H1 (cell line): ENCODE measurements around the gene CPM. TPM values are rescaled to one million over a fixed set of nuclear protein-coding genes. Genes with fewer than 3 reads are reported as not detected.
A peak's percentile ranks its signal among the peaks of the same experiment; 100 is the strongest.

Experiments
- CTCF ChIA-PET: fragments of 300-600 bp; sonication (Branson Sonifier 250); formaldehyde crosslinking; loops from one replicate; lab custom pipeline; 2021; ENCODE audit not compliant: partially characterized antibody; lab: Charles Lee
- POLR2A ChIA-PET: fragments of 300-600 bp; sonication (Branson Sonifier 250); formaldehyde crosslinking; loops from one replicate; lab custom pipeline; 2021; ENCODE audit warnings: inconsistent platforms; ENCODE audit not compliant: partially characterized antibody; lab: Charles Lee
- DNase-seq, 2 experiments: peaks; one replicate each; pipeline versions ENCODE4 v3.0.0 to v3.0.0-alpha.2; 2010 to 2022; ENCODE audit warnings: low spot score in 2 of 2, low read depth in 1 of 2, mixed read lengths in 1 of 2
- FAIRE-seq: peaks from 2 replicates; lab custom pipeline; 2011; peaks lifted over from hg19 to GRCh38; lab: Jason Lieb, UNC
- H2AFZ ChIP-seq: 2 replicates; pipeline ENCODE4 v1.8.1; 2012; ENCODE audit warnings: low read length, inconsistent platforms
- H2AK5ac ChIP-seq: 2 replicates; pipeline ENCODE4 v1.6.1; 2013; ENCODE audit warnings: low read depth, low read length
- H2BK120ac ChIP-seq: replicated peaks from 2 replicates; pipeline ENCODE3; 2013; ENCODE audit warnings: low read depth, low read length, inconsistent platforms
- H2BK12ac ChIP-seq: 2 replicates; pipeline ENCODE4 v1.6.1; 2013; ENCODE audit warnings: low read depth, low read length
- H2BK15ac ChIP-seq: 2 replicates; pipeline ENCODE4 v1.6.1; 2013; ENCODE audit warnings: low read length
- H2BK20ac ChIP-seq: 2 replicates; pipeline ENCODE4 v1.6.1; 2013; ENCODE audit warnings: low read length
- H2BK5ac ChIP-seq: 2 replicates; pipeline ENCODE4 v1.6.1; 2013; ENCODE audit warnings: low read depth, low read length
- H3K14ac ChIP-seq: 2 replicates; pipeline ENCODE4 v1.6.1; 2013; ENCODE audit warnings: inconsistent platforms; ENCODE audit not compliant: insufficient read length
- H3K18ac ChIP-seq: 2 replicates; pipeline ENCODE4 v1.6.1; 2013; ENCODE audit warnings: low read length; ENCODE audit errors: extremely low read depth
- H3K23ac ChIP-seq: 2 replicates; pipeline ENCODE4 v1.6.1; 2013; ENCODE audit warnings: inconsistent platforms; ENCODE audit not compliant: insufficient read length
- H3K23me2 ChIP-seq: 2 replicates; pipeline ENCODE4 v1.6.1; 2013; ENCODE audit warnings: low read depth, low read length
- H3K27ac ChIP-seq: 2 replicates; pipeline ENCODE4 v1.6.1; 2011; ENCODE audit warnings: low read depth, low read length, inconsistent platforms
- H3K27me3 ChIP-seq, 4 experiments: replicated peaks in 1 of 4; 1 replicate in 1 of 4; 2 replicates in 3 of 4; pipeline versions ENCODE4 v1.6.1 to v1.8.1; 2011 to 2013; ENCODE audit warnings: low read length in 3 of 4, mild to moderate bottlenecking in 3 of 4, inconsistent platforms in 2 of 4, mixed read lengths in 2 of 4, moderate library complexity in 1 of 4; ENCODE audit not compliant: control insufficient read depth in 3 of 4, insufficient read depth in 3 of 4; ENCODE audit errors: extremely low read depth in 1 of 4
- H3K36me3 ChIP-seq, 4 experiments: 2 replicates each; pipeline versions ENCODE4 v1.6.1 to v1.8.1; 2011 to 2013; ENCODE audit warnings: mild to moderate bottlenecking in 4 of 4, low read length in 3 of 4, moderate library complexity in 2 of 4, control low read depth in 1 of 4, inconsistent platforms in 1 of 4; ENCODE audit not compliant: insufficient read depth in 4 of 4, control insufficient read depth in 2 of 4
- H3K4ac ChIP-seq: replicated peaks from 2 replicates; pipeline ENCODE3; 2013; ENCODE audit warnings: low read length, low read depth, mixed read lengths, inconsistent platforms; ENCODE audit not compliant: insufficient read length
- H3K4me1 ChIP-seq, 4 experiments: replicated peaks in 1 of 4; 1 replicate in 1 of 4; 2 replicates in 3 of 4; pipeline versions ENCODE4 v1.6.1 to v1.8.1; 2011 to 2013; ENCODE audit warnings: low read length in 3 of 4, inconsistent platforms in 2 of 4, mixed read lengths in 1 of 4; ENCODE audit not compliant: insufficient read depth in 4 of 4, control insufficient read depth in 3 of 4
- H3K4me2 ChIP-seq, 2 experiments: 2 replicates each; pipeline versions ENCODE4 v1.6.1 to v1.8.1; 2011 to 2013; ENCODE audit warnings: low read depth in 2 of 2, low read length in 2 of 2, control low read depth in 1 of 2, inconsistent platforms in 1 of 2, mild to moderate bottlenecking in 1 of 2; ENCODE audit not compliant: insufficient read depth in 1 of 2
- H3K4me3 ChIP-seq, 4 experiments: fragments of 200-600, 300-600 bp in 1 of 4; sonication (generic), shearing (Covaris generic), sonication (Bioruptor Twin) in 1 of 4; 2 replicates each; pipeline versions ENCODE4 v1.5.1 to v1.8.1; 2011 to 2016; ENCODE audit warnings: low read length in 4 of 4, low read depth in 3 of 4, control low read depth in 2 of 4, inconsistent platforms in 2 of 4, mild to moderate bottlenecking in 2 of 4, mixed read lengths in 1 of 4, moderate library complexity in 1 of 4; ENCODE audit not compliant: insufficient read depth in 2 of 4; ENCODE audit errors: extremely low read depth in 1 of 4
- H3K56ac ChIP-seq: replicated peaks from 2 replicates; pipeline ENCODE3; 2013; ENCODE audit warnings: low read depth, mild to moderate bottlenecking, mixed read lengths, low read length, inconsistent platforms; ENCODE audit not compliant: insufficient read length
- H3K79me1 ChIP-seq: 2 replicates; pipeline ENCODE4 v1.6.1; 2013; ENCODE audit warnings: low read depth, low read length, control low read depth
- H3K79me2 ChIP-seq, 2 experiments: 2 replicates each; pipeline versions ENCODE4 v1.6.1 to v1.8.1; 2012 to 2013; ENCODE audit warnings: low read length in 2 of 2, mild to moderate bottlenecking in 2 of 2, inconsistent platforms in 1 of 2; ENCODE audit not compliant: insufficient read depth in 2 of 2, control insufficient read depth in 1 of 2
- H3K9ac ChIP-seq, 4 experiments: replicated peaks in 1 of 4; 1 replicate in 1 of 4; 2 replicates in 3 of 4; pipeline versions ENCODE4 v1.6.1 to v1.8.1; 2011 to 2013; ENCODE audit warnings: low read depth in 3 of 4, low read length in 3 of 4, control low read depth in 2 of 4, mild to moderate bottlenecking in 2 of 4, moderate library complexity in 2 of 4, inconsistent platforms in 1 of 4; ENCODE audit errors: extremely low read depth in 1 of 4
- H3K9me3 ChIP-seq, 2 experiments: 2 replicates each; pipeline versions ENCODE4 v1.6.1 to v1.8.1; 2012 to 2013; ENCODE audit warnings: mild to moderate bottlenecking in 2 of 2, moderate library complexity in 2 of 2, control low read depth in 1 of 2, inconsistent platforms in 1 of 2, low read depth in 1 of 2, low read length in 1 of 2, mixed read lengths in 1 of 2; ENCODE audit not compliant: insufficient read depth in 2 of 2
- H4K20me1 ChIP-seq, 2 experiments: replicated peaks in 1 of 2; 2 replicates each; pipeline versions ENCODE3 to v1.8.1; 2011 to 2013; ENCODE audit warnings: inconsistent platforms in 2 of 2, low read length in 2 of 2, mild to moderate bottlenecking in 1 of 2; ENCODE audit not compliant: insufficient read depth in 2 of 2, control insufficient read depth in 1 of 2
- H4K5ac ChIP-seq: 2 replicates; pipeline ENCODE4 v1.6.1; 2013; ENCODE audit warnings: low read length, low read depth, mixed read lengths, inconsistent platforms; ENCODE audit not compliant: insufficient read length
- H4K8ac ChIP-seq: 2 replicates; pipeline ENCODE4 v1.8.0; 2013; ENCODE audit warnings: mild to moderate bottlenecking, moderate library complexity, low read length, inconsistent platforms; ENCODE audit not compliant: insufficient read depth; ENCODE audit errors: extremely low read depth
- H4K91ac ChIP-seq: replicated peaks from 2 replicates; pipeline ENCODE3; 2013; ENCODE audit warnings: low read length, mixed read lengths, inconsistent platforms; ENCODE audit not compliant: insufficient read length
- ASH2L ChIP-seq: fragments of 200-600, 300-600 bp; sonication (generic); IDR thresholded peaks from one replicate; pipeline ENCODE4 v1.7.1; 2017; ENCODE audit warnings: low read length
- BCL11A ChIP-seq, 2 experiments: IDR thresholded peaks; one replicate each; pipeline ENCODE4 v1.6.1; 2011; ENCODE audit warnings: low read depth in 2 of 2, low read length in 2 of 2, mild to moderate bottlenecking in 2 of 2
- CBX5 ChIP-seq: fragments of 300-800, 300-1000 bp; sonication (generic); IDR thresholded peaks from 2 replicates; pipeline ENCODE4 v1.7.1; 2016; ENCODE audit warnings: antibody characterized with exemption, low read length, low read depth
- CREB1 ChIP-seq: IDR thresholded peaks from 2 replicates; pipeline ENCODE4 v1.6.1; 2012; ENCODE audit warnings: inconsistent platforms
- GTF2F1 ChIP-seq: IDR thresholded peaks from 2 replicates; pipeline ENCODE4 v1.6.1; 2012; ENCODE audit warnings: low read depth, low read length, improper control_type of control experiment, borderline replicate concordance
- JUN ChIP-seq: IDR thresholded peaks from 2 replicates; pipeline ENCODE4 v1.6.1; 2011; ENCODE audit warnings: low read depth, mild to moderate bottlenecking, improper control_type of control experiment, low read length
- JUND ChIP-seq: IDR thresholded peaks from 2 replicates; pipeline ENCODE4 v1.6.1; 2011; ENCODE audit warnings: mild to moderate bottlenecking, improper control_type of control experiment, low read length
- KDM1A ChIP-seq: fragments of 200-600, 300-600 bp; sonication (generic); IDR thresholded peaks from 2 replicates; pipeline ENCODE4 v1.7.1; 2016; ENCODE audit warnings: mild to moderate bottlenecking, low read length, borderline replicate concordance
- KDM4A ChIP-seq: IDR thresholded peaks from one replicate; pipeline ENCODE4 v1.7.1; 2012; ENCODE audit warnings: low read depth, mild to moderate bottlenecking, moderate library complexity, low read length, inconsistent platforms; ENCODE audit not compliant: severe bottlenecking
- MAX ChIP-seq: IDR thresholded peaks from 2 replicates; pipeline ENCODE4 v1.6.1; 2012; ENCODE audit warnings: inconsistent platforms
- NRF1 ChIP-seq: IDR thresholded peaks from 2 replicates; pipeline ENCODE4 v1.6.1; 2011; ENCODE audit warnings: mild to moderate bottlenecking, low read depth, low read length, improper control_type of control experiment
- RFX5 ChIP-seq: IDR thresholded peaks from 2 replicates; pipeline ENCODE4 v1.6.1; 2011; ENCODE audit warnings: low read depth, low read length, improper control_type of control experiment, borderline replicate concordance
- SIX5 ChIP-seq: IDR thresholded peaks from 2 replicates; pipeline ENCODE4 v1.6.1; 2011; ENCODE audit warnings: mild to moderate bottlenecking, low read depth, low read length
- YY1 ChIP-seq: IDR thresholded peaks from 2 replicates; pipeline ENCODE4 v1.6.1; 2011; ENCODE audit warnings: low read depth, mild to moderate bottlenecking, low read length
- WGBS, 2 experiments: shearing (Covaris generic) in 1 of 2; methylation state at CpG; one replicate each; pipeline versions ENCODE4 v1.1.6 to v1.1.7; 2013 to 2015; ENCODE audit warnings: low lambda C conversion rate in 2 of 2, mixed read lengths in 2 of 2, inconsistent platforms in 1 of 2, low coverage in 1 of 2, missing lambda C conversion rate in 1 of 2; ENCODE audit not compliant: insufficient replicate concordance in 2 of 2, insufficient coverage in 1 of 2, insufficient read length in 1 of 2; ENCODE audit errors: extremely low coverage in 1 of 2, missing lambda C conversion rate in 1 of 2; 5-methylcytosine and 5-hydroxymethylcytosine counted together
- polyA plus RNA-seq, 7 experiments: library from polyadenylated mRNA; depleted of rRNA in 3 of 7; stranded (reverse) in 5 of 7; unstranded in 2 of 7; fragments of >200 nt in 5 of 7; fragments of 200-250 nt in 2 of 7; gene quantifications; 1 replicate in 5 of 7; 2 replicates in 1 of 7; 4 replicates in 1 of 7; pipeline versions ENCODE4 v1.2.1 to v1.2.3, GENCODE V29; 2011 to 2013; ENCODE audit warnings: missing spikeins in 2 of 7, mixed read lengths in 2 of 7
- total RNA-seq: library from RNA; stranded (reverse); fragmentation: NEBNext Ultra II Directional; extraction: Animal tissue kit (Norgen Biotek cat#: 25700); gene quantifications from 2 replicates; pipeline ENCODE4 v1.2.1, GENCODE V29; 2021

CPM gene
- total and polyA plus RNA-seq, 2 of the 8 experiments (the other 6 are each of a cell fraction or from before 2014, with no cell fraction given) = 0.33 to 3.1 TPM

GRCh38 chr12:68976395-68976841 is 43.4 kb upstream of the CPM start:
- Histone ChIP-seq H4K91ac (no peak overlapping the region), H4K8ac (no peak overlapping the region), H3K79me1 (no peaks in the 10 kb centered on the region), H2BK5ac (no peak overlapping the region), H3K4me3 (no peak overlapping the region), H3K36me3 (no peaks in the 10 kb centered on the region), H2BK20ac (no peak overlapping the region), H3K9me3 (no peaks in the 10 kb centered on the region), H2AFZ (no peak overlapping the region), H2BK15ac (no peak overlapping the region), H2BK12ac (no peak overlapping the region), H4K5ac (no peak overlapping the region), H2AK5ac (no peak overlapping the region), H4K20me1 (no peaks in the 10 kb centered on the region), H2BK120ac (no peak overlapping the region), H3K27ac (no peak overlapping the region), H3K4me2 (no peak overlapping the region), H3K23ac (no peak overlapping the region), H3K56ac (no peak overlapping the region), H3K4me1 (peaks cover 0 to 7% (median 3%) of the 10 kb centered on the region in 4 experiments; a peak in 4 of 7 replicates), H3K4ac (peak overlapping the region; percentile 22), H3K14ac (no peak overlapping the region), H3K23me2 (no peaks in the 10 kb centered on the region), H3K18ac (no peak overlapping the region), H3K27me3 (no peaks in the 10 kb centered on the region), H3K9ac (no peak overlapping the region), H3K79me2 (no peaks in the 10 kb centered on the region)
- ChIA-PET CTCF (no interaction called here), POLR2A (no interaction called here)
- WGBS, 2 experiments = 97% methylated on average over 2 of the region's 2 CpGs; no CpG with 5 or more reads in 1 of the 2 experiments
- DNase-seq = no peak
- TF ChIP-seq NRF1 (no peak), YY1 (no peak), ASH2L (no peak), MAX (no peak), CBX5 (no peak), CREB1 (no peak), JUND (no peak), BCL11A (IDR thresholded peaks at IDR 0.05; ENCODE audit: low read depth in 2 of 2, low read length in 2 of 2) (no peak), RFX5 (no peak), KDM1A (no peak), SIX5 (no peak), JUN (no peak), KDM4A (no peak), GTF2F1 (no peak)
- FAIRE-seq = no peak
